Left lung (tissue), 10 donors: ENCODE data around the gene SLC35A3. TPM values are rescaled to one million over a fixed set of nuclear protein-coding genes. Genes with fewer than 3 reads are reported as not detected.

Experiments
- ATAC-seq: fragments of 200-7000 bp; cut with Tn5 transposase; one replicate; pipeline ENCODE4 v1.9.1; 2020; ENCODE audit warnings: moderate library complexity
- DNase-seq, 4 donors: peaks; one replicate each; pipeline ENCODE4 v3.0.0-alpha.2; 2013 to 2020
- H3K27ac ChIP-seq, 2 donors: fragments of 200-600 bp; sonication (generic) in 1 of 2; one replicate each; pipeline versions ENCODE4 v1.5.0 to v1.8.0; 2020 to 2021
- H3K27me3 ChIP-seq, 2 donors: fragments of 200-600 bp; sonication (generic) in 1 of 2; one replicate each; pipeline versions ENCODE4 v1.5.0 to v1.8.0; 2020 to 2021
- H3K36me3 ChIP-seq, 2 donors: fragments of 200-600 bp; sonication (generic) in 1 of 2; one replicate each; pipeline versions ENCODE4 v1.5.0 to v1.8.0; 2020 to 2021
- H3K4me1 ChIP-seq, 2 donors: fragments of 200-600 bp; one replicate each; pipeline ENCODE4 v1.8.0; 2021
- H3K4me3 ChIP-seq, 2 donors: fragments of 200-600 bp; sonication (generic) in 1 of 2; one replicate each; pipeline versions ENCODE4 v1.5.0 to v1.8.0; 2020 to 2021; ENCODE audit warnings: mild to moderate bottlenecking in 1 of 2
- H3K9me3 ChIP-seq, 2 donors: fragments of 200-600 bp; sonication (generic) in 1 of 2; one replicate each; pipeline versions ENCODE4 v1.5.0 to v1.8.0; 2020 to 2021
- intact Hi-C, 2 donors: fragments of 100-400 bp; cut with DNase I; formaldehyde crosslinking; loops; one replicate each; pipeline versions ENCODE4 v1.11.2 to v1.14.2; 2022
- polyA plus RNA-seq, 6 donors: library from polyadenylated mRNA; unstranded; fragments of 120-200 nt; gene quantifications; one replicate each; pipeline ENCODE4 v1.2.1, GENCODE V29; 2013; ENCODE audit not compliant: insufficient read length in 6 of 6
- total RNA-seq, 2 donors: library from RNA; stranded (reverse); fragmentation: NEBNext Ultra II Directional; extraction: Animal tissue kit (Norgen Biotek cat#: 25700); gene quantifications; one replicate each; pipeline ENCODE4 v1.2.1, GENCODE V29; 2021
- TF ChIP-seq, protein P1 (sequence below), 2 donors: fragments of 200-600 bp; sonication (generic) in 1 of 2; IDR thresholded peaks; one replicate each; pipeline versions ENCODE4 v1.5.0 to v1.8.0; 2021; ENCODE audit warnings: antibody characterized with exemption in 2 of 2
- donor health status: DM: no; HTN: yes; CAD: no.
- donor health status: DM: no; HTN: no; CAD: no.

SLC35A3 gene
- total and polyA plus RNA-seq, 8 donors: 26.4 to 43.1 (median 31.4) TPM

DNA sequence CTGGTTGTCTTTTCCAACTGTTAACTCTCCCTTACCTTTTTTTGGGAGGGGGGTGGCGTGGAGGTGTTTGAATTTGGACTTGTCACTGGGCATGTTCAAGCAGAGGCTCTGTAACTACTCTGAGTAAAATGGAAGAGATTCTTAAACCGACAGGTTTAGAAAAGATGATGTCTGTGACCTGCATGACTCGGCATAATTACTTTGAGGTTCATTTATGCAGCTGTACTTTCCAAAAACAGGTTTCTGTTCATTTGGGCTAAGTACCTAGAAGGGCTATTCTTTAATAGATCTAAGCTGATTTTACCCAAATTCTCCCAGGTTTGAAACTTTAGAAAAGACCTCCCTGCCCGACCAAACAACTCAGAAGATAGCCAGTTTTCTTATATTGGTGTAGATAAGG lies 80.3 kb downstream of the SLC35A3 start:
- Histone ChIP-seq H3K27me3 (no peaks in the 10 kb centered on the region), H3K4me3 (no peak overlapping the region), H3K27ac (no peak overlapping the region), H3K36me3 (peaks cover 0 to 14% of the 10 kb centered on the region in 2 donors), H3K4me1 (peaks cover 3 to 76% of the 10 kb centered on the region in 2 donors), H3K9me3 (no peaks in the 10 kb centered on the region)
- TF ChIP-seq, protein P1, sequence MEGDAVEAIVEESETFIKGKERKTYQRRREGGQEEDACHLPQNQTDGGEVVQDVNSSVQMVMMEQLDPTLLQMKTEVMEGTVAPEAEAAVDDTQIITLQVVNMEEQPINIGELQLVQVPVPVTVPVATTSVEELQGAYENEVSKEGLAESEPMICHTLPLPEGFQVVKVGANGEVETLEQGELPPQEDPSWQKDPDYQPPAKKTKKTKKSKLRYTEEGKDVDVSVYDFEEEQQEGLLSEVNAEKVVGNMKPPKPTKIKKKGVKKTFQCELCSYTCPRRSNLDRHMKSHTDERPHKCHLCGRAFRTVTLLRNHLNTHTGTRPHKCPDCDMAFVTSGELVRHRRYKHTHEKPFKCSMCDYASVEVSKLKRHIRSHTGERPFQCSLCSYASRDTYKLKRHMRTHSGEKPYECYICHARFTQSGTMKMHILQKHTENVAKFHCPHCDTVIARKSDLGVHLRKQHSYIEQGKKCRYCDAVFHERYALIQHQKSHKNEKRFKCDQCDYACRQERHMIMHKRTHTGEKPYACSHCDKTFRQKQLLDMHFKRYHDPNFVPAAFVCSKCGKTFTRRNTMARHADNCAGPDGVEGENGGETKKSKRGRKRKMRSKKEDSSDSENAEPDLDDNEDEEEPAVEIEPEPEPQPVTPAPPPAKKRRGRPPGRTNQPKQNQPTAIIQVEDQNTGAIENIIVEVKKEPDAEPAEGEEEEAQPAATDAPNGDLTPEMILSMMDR (IDR thresholded peaks at IDR 0.05): no peak
- DNase-seq (no peak), ATAC-seq (no peak)
- intact Hi-C loops: no loop called here

DNA sequence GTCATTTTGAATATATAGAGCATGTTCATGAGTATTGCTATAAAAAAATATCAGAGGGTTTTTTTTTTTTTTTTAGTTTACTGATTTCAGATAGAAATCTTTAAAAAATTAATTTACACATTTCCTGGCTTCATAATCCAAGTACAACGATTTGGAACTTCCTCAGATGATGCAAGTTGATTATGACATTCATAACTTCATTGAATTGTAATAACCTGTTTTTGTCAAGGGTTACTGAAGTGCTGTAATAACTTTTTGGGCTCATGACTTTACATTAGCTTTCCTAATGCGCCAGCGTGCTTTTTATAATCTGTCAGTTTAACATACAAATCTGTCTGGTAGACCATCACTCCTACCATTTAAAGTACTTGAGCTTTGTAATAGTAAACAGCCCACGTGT lies 81.6 kb downstream of the SLC35A3 start:
- intact Hi-C loops: no loop called here
- peaks cover 3 to 63% of the 10 kb centered on the region in 2 donors for H3K4me1 ChIP-seq
- no peak overlapping the region for H3K4me3 ChIP-seq
- H3K27ac ChIP-seq: peak overlapping the region in 1 of 2 donors; percentile 65
- ATAC-seq (no peak), DNase-seq (no peak)
- no peaks in the 10 kb centered on the region for H3K27me3 ChIP-seq
- TF ChIP-seq, protein P1 (IDR thresholded peaks at IDR 0.05): no peak
- peaks cover 0 to 16% of the 10 kb centered on the region in 2 donors for H3K36me3 ChIP-seq
- H3K9me3 ChIP-seq: no peaks in the 10 kb centered on the region

DNA sequence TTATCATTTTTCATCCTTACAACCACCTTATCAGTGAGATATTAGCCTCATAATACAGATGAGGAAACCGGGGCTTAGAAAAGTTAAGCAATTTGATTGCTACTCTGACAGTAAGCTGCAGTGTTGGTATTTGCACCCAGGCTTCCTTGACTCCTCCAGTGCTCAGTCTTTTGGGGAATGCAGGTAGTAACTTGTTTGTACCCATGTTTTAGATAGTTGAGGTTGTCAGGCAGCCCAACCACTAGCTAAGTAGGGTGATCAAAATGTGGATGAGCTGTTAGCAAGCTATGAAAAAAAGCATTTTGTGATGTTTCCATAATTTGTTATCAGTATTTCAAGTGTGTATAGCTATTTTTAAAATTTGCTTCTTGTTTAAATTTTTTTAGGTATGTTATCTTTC lies 82.1 kb downstream of the SLC35A3 start:
- H3K27ac ChIP-seq: peak overlapping the region in 1 of 2 donors; percentile 65
- intact Hi-C loops: no loop called here
- ATAC-seq: no peak

DNA sequence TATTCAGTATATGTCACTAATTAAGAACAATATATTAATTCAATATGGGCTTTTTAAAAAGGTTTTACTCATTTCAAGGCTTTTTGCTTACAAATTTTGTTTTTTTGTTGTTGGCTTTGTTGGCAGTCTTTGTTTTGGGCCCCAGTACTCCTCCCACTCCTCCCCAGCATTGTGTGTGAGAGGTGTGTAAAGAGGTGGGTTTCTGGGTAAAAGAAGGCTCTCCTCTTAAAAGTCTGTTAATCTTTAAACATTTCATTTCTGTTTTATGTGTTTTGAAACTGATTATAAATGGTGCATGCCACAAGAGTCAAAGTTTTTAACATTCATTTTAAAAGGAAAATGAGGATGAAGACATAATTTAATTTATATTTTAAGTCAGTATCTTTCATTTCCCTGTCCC lies 83.3 kb downstream of the SLC35A3 start:
- Histone ChIP-seq H3K36me3 (peaks cover 0 to 31% of the 10 kb centered on the region in 2 donors), H3K9me3 (no peaks in the 10 kb centered on the region), H3K27me3 (no peaks in the 10 kb centered on the region), H3K27ac (no peak overlapping the region), H3K4me1 (peaks cover 3 to 47% of the 10 kb centered on the region in 2 donors), H3K4me3 (no peak overlapping the region)
- TF ChIP-seq, protein P1 (IDR thresholded peaks at IDR 0.05): no peak
- no peak for DNase-seq
- intact Hi-C loops: no loop called here
- no peak for ATAC-seq

More for the DNA sequence above, 82.1 kb downstream of the SLC35A3 start:
- H3K27me3 ChIP-seq: no peaks in the 10 kb centered on the region
- no peak for DNase-seq
- no peaks in the 10 kb centered on the region for H3K9me3 ChIP-seq
- peaks cover 0 to 21% of the 10 kb centered on the region in 2 donors for H3K36me3 ChIP-seq
- H3K4me1 ChIP-seq: peaks cover 3 to 58% of the 10 kb centered on the region in 2 donors
- TF ChIP-seq, protein P1 (IDR thresholded peaks at IDR 0.05): no peak
- no peak overlapping the region for H3K4me3 ChIP-seq

DNA sequence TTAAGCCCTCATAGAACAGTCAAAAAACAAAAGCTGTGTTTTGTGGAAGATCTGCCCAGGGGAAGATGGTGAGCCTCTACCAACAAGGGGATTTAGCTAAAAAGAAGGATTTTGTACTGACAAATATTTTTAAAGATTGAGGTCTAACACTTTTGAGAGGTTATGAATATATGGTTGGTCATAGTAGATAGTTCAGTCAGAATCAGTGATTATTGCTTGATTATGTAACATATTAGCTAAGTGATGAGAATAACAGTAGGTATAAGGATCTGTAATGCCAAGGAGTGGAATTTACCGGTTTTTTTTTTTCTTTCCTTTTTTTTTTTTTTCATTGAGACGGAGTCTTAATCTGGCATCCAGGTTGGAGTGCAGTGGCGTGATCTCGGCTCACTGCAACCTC lies 83.9 kb downstream of the SLC35A3 start:
- intact Hi-C loops: no loop called here
- Histone ChIP-seq H3K36me3 (peaks cover 0 to 33% of the 10 kb centered on the region in 2 donors), H3K9me3 (no peaks in the 10 kb centered on the region), H3K27ac (no peak overlapping the region), H3K27me3 (no peaks in the 10 kb centered on the region), H3K4me3 (no peak overlapping the region), H3K4me1 (peaks cover 0 to 41% of the 10 kb centered on the region in 2 donors)
- DNase-seq (no peak), ATAC-seq (no peak)
- TF ChIP-seq, protein P1 (IDR thresholded peaks at IDR 0.05): no peak
